Neural progenitor cell (in vitro differentiated cells): Measurements from ENCODE around the gene TUNAR.

Experiments used
- EZH2 ChIP-seq: fragments of 200-600 bp; sonication (generic); IDR thresholded peaks from 2 replicates; pipeline ENCODE4 v1.6.1; 2017; ENCODE audit warnings: antibody characterized with exemption, mild to moderate bottlenecking, moderate library complexity
- EZH2phosphoT487 ChIP-seq: fragments of 200-600 bp; sonication (generic); IDR thresholded peaks from 2 replicates; pipeline ENCODE4 v1.6.1; 2017; ENCODE audit warnings: antibody characterized with exemption
- TF ChIP-seq, protein P1 (sequence below): fragments of 200-600 bp; sonication (generic); IDR thresholded peaks from 2 replicates; pipeline ENCODE4 v1.5.1; 2017; ENCODE audit warnings: antibody characterized with exemption, mild to moderate bottlenecking

DNA sequence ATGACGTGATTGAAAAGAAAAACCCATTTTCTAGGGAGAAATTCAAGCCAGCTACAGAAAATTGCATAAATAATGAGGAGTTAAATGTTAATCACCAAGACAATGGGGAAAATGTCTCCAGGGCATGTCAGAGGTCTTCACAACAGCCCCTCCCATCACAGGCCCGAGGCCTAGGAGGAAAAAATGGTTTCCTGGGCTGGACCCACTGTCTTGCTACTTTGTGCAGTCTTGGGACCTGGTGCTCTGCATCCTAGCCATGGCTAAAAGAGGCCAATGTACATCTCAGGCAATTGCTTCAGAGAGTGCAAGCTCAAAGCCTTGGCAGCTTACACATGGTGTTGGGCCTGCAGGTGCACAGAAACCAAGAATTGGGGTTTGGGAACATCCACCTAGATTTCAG, 65.3 kb downstream of the TUNAR start:
- TF ChIP-seq, protein P1, sequence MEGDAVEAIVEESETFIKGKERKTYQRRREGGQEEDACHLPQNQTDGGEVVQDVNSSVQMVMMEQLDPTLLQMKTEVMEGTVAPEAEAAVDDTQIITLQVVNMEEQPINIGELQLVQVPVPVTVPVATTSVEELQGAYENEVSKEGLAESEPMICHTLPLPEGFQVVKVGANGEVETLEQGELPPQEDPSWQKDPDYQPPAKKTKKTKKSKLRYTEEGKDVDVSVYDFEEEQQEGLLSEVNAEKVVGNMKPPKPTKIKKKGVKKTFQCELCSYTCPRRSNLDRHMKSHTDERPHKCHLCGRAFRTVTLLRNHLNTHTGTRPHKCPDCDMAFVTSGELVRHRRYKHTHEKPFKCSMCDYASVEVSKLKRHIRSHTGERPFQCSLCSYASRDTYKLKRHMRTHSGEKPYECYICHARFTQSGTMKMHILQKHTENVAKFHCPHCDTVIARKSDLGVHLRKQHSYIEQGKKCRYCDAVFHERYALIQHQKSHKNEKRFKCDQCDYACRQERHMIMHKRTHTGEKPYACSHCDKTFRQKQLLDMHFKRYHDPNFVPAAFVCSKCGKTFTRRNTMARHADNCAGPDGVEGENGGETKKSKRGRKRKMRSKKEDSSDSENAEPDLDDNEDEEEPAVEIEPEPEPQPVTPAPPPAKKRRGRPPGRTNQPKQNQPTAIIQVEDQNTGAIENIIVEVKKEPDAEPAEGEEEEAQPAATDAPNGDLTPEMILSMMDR = no peak
- TF ChIP-seq EZH2 = no peak
- TF ChIP-seq EZH2phosphoT487 = no peak
